IMR-90 (cell line): ENCODE results near the gene AGO3. TPM values are rescaled to one million over a fixed set of nuclear protein-coding genes. Genes with fewer than 3 reads are reported as not detected.

ENCODE experiments used
- ATAC-seq: fragments of 200-7000 bp; cut with Tn5 transposase; 2 replicates; pipeline ENCODE4 v1.9.1; 2020; ENCODE audit warnings: low read depth, mild to moderate bottlenecking, moderate library complexity
- BruUV-seq: library from RNA; stranded (reverse); fragments of 400-500 nt; replicated peaks from 2 replicates; lab custom pipeline; 2021; lab: Mats Ljungman, UMichigan
- CTCF ChIA-PET: fragments of 300-600 bp; formaldehyde crosslinking; extraction: SDS; loops from one replicate; lab custom pipeline; 2021; ENCODE audit warnings: antibody characterized with exemption; lab: Yijun Ruan, JAX
- POLR2A ChIA-PET: fragments of 300-600 bp; sonication (Branson Sonifier 250); formaldehyde crosslinking; loops from one replicate; lab custom pipeline; 2022; ENCODE audit warnings: antibody characterized with exemption; ENCODE audit not compliant: unreplicated experiment; lab: Charles Lee
- DNase-seq: peaks from one replicate; pipeline ENCODE4 v3.0.0; 2013
- H2AFZ ChIP-seq: replicated peaks from 2 replicates; pipeline ENCODE3; 2013; ENCODE audit warnings: low read length, mild to moderate bottlenecking; ENCODE audit not compliant: poor library complexity
- H2AK5ac ChIP-seq: 2 replicates; pipeline ENCODE4 v1.6.1; 2013; ENCODE audit warnings: low read depth, low read length, inconsistent platforms
- H2AK9ac ChIP-seq: replicated peaks from 2 replicates; pipeline ENCODE3; 2013; ENCODE audit warnings: mild to moderate bottlenecking, low read depth, low read length, moderate library complexity; ENCODE audit not compliant: poor library complexity
- H2BK120ac ChIP-seq: 2 replicates; pipeline ENCODE4 v1.6.1; 2013; ENCODE audit warnings: low read depth, low read length, inconsistent platforms
- H2BK15ac ChIP-seq: 3 replicates; pipeline ENCODE4 v1.6.1; 2013; ENCODE audit warnings: low read depth, low read length, inconsistent platforms
- H2BK20ac ChIP-seq: 2 replicates; pipeline ENCODE4 v1.6.1; 2013; ENCODE audit warnings: low read depth, mild to moderate bottlenecking, inconsistent platforms, low read length, moderate library complexity
- H2BK5ac ChIP-seq: 2 replicates; pipeline ENCODE4 v1.6.1; 2013; ENCODE audit warnings: mild to moderate bottlenecking, low read depth, low read length, inconsistent platforms; ENCODE audit not compliant: poor library complexity, severe bottlenecking
- H3K14ac ChIP-seq: replicated peaks from 2 replicates; pipeline ENCODE4 v1.6.1; 2013; ENCODE audit warnings: low read depth, low read length, inconsistent platforms
- H3K18ac ChIP-seq: 2 replicates; pipeline ENCODE4 v1.6.1; 2013; ENCODE audit warnings: low read depth, low read length, control low read depth
- H3K23ac ChIP-seq: 2 replicates; pipeline ENCODE4 v1.6.1; 2013; ENCODE audit warnings: low read depth, low read length, inconsistent platforms
- H3K27ac ChIP-seq: 2 replicates; pipeline ENCODE4 v1.5.1; 2013; ENCODE audit warnings: mild to moderate bottlenecking, control low read depth, low read length; ENCODE audit not compliant: insufficient read depth
- H3K27me3 ChIP-seq: 2 replicates; pipeline ENCODE4 v1.6.1; 2013; ENCODE audit warnings: low read length; ENCODE audit not compliant: control insufficient read depth, insufficient read depth
- H3K36me3 ChIP-seq: 2 replicates; pipeline ENCODE4 v1.6.1; 2013; ENCODE audit warnings: low read length, mixed read lengths; ENCODE audit not compliant: control insufficient read depth, insufficient read depth
- H3K4ac ChIP-seq: 2 replicates; pipeline ENCODE4 v1.6.1; 2013; ENCODE audit warnings: low read depth, low read length, inconsistent platforms
- H3K4me1 ChIP-seq: 2 replicates; pipeline ENCODE4 v1.6.1; 2013; ENCODE audit warnings: low read length, mixed read lengths; ENCODE audit not compliant: control insufficient read depth, insufficient read depth
- H3K4me2 ChIP-seq: 2 replicates; pipeline ENCODE4 v1.6.1; 2013; ENCODE audit warnings: low read depth, mild to moderate bottlenecking, control low read depth, low read length, moderate library complexity
- H3K4me3 ChIP-seq: 2 replicates; pipeline ENCODE4 v1.5.1; 2013; ENCODE audit warnings: low read depth, mild to moderate bottlenecking, control low read depth, low read length, moderate library complexity; ENCODE audit not compliant: insufficient read depth
- H3K56ac ChIP-seq: 2 replicates; pipeline ENCODE4 v1.6.1; 2013; ENCODE audit warnings: low read length, inconsistent platforms; ENCODE audit not compliant: insufficient read depth; ENCODE audit errors: extremely low read depth
- H3K79me1 ChIP-seq, 2 experiments: 2 replicates each; pipeline ENCODE4 v1.6.1; 2013; ENCODE audit warnings: low read length in 2 of 2, inconsistent platforms in 1 of 2, low read depth in 1 of 2
- H3K9ac ChIP-seq: 2 replicates; pipeline ENCODE4 v1.6.1; 2013; ENCODE audit warnings: low read depth, low read length, control low read depth
- H3K9me1 ChIP-seq: 2 replicates; pipeline ENCODE4 v1.6.1; 2013; ENCODE audit warnings: low read length, inconsistent platforms; ENCODE audit not compliant: insufficient read depth
- H3K9me3 ChIP-seq: 2 replicates; pipeline ENCODE4 v1.6.1; 2013; ENCODE audit warnings: low read length; ENCODE audit not compliant: control insufficient read depth, insufficient read depth
- H4K20me1 ChIP-seq: 2 replicates; pipeline ENCODE4 v1.6.1; 2013; ENCODE audit warnings: low read length, inconsistent platforms; ENCODE audit not compliant: insufficient read depth
- H4K5ac ChIP-seq: 2 replicates; pipeline ENCODE4 v1.6.1; 2013; ENCODE audit warnings: mild to moderate bottlenecking, low read depth, low read length, control low read depth
- H4K8ac ChIP-seq, 2 experiments: 2 replicates each; pipeline ENCODE4 v1.6.1; 2013; ENCODE audit warnings: low read depth in 2 of 2, low read length in 2 of 2, control low read depth in 1 of 2, inconsistent platforms in 1 of 2
- H4K91ac ChIP-seq: 2 replicates; pipeline ENCODE4 v1.6.1; 2013; ENCODE audit warnings: low read depth, low read length, inconsistent platforms; ENCODE audit not compliant: insufficient read depth
- BHLHE40 ChIP-seq: fragments of 150-350 bp; IDR thresholded peaks from 2 replicates; pipeline ENCODE4 v1.6.1; 2016; ENCODE audit warnings: mild to moderate bottlenecking, low read depth, low read length
- CEBPB ChIP-seq: IDR thresholded peaks from 2 replicates; pipeline ENCODE4 v1.6.1; 2012; ENCODE audit warnings: low read depth, low read length, improper control_type of control experiment
- CHD1 ChIP-seq: IDR thresholded peaks from 2 replicates; pipeline ENCODE4 v1.6.1; 2012; ENCODE audit warnings: low read depth, low read length, improper control_type of control experiment
- CTCF ChIP-seq: conservative IDR thresholded peaks from 2 replicates; pipeline ENCODE4 v1.5.1; 2012; ENCODE audit warnings: mild to moderate bottlenecking, low read depth, low read length, improper control_type of control experiment
- FOS ChIP-seq: fragments of 150-350 bp; IDR thresholded peaks from 2 replicates; pipeline ENCODE4 v1.6.1; 2016; ENCODE audit warnings: low read depth, low read length
- MAFK ChIP-seq: IDR thresholded peaks from 2 replicates; pipeline ENCODE4 v1.6.1; 2012; ENCODE audit warnings: low read depth, low read length, improper control_type of control experiment
- MAZ ChIP-seq: IDR thresholded peaks from 2 replicates; pipeline ENCODE4 v1.6.1; 2012; ENCODE audit warnings: low read depth, mild to moderate bottlenecking, low read length, improper control_type of control experiment, moderate library complexity, borderline replicate concordance
- MXI1 ChIP-seq: IDR thresholded peaks from 2 replicates; pipeline ENCODE4 v1.6.1; 2012; ENCODE audit warnings: low read depth, mild to moderate bottlenecking, low read length, moderate library complexity, borderline replicate concordance
- NFE2L2 ChIP-seq: fragments of 150-350 bp; IDR thresholded peaks from 2 replicates; pipeline ENCODE4 v1.6.1; 2016; ENCODE audit warnings: low read depth, mild to moderate bottlenecking, low read length
- POLR2A ChIP-seq: IDR thresholded peaks from 2 replicates; pipeline ENCODE4 v1.6.1; 2012; ENCODE audit warnings: mild to moderate bottlenecking, low read depth, low read length
- RCOR1 ChIP-seq: IDR thresholded peaks from 2 replicates; pipeline ENCODE4 v1.6.1; 2012; ENCODE audit warnings: mild to moderate bottlenecking, low read length, improper control_type of control experiment; ENCODE audit not compliant: insufficient replicate concordance
- RFX5 ChIP-seq: IDR thresholded peaks from 2 replicates; pipeline ENCODE4 v1.8.0; 2012; ENCODE audit warnings: low read depth, mild to moderate bottlenecking, low read length, moderate library complexity
- SMC3 ChIP-seq: fragments of 150-350 bp; IDR thresholded peaks from 2 replicates; pipeline ENCODE4 v1.6.1; 2016; ENCODE audit warnings: low read depth, mild to moderate bottlenecking, antibody characterized with exemption, low read length, moderate library complexity
- USF2 ChIP-seq: fragments of 150-350 bp; IDR thresholded peaks from 2 replicates; pipeline ENCODE4 v1.6.1; 2017; ENCODE audit warnings: mild to moderate bottlenecking, antibody characterized with exemption, low read length, low read depth
- WGBS, 2 experiments: methylation state at CpG; one replicate each; pipeline versions ENCODE4 v1.1.5 to v1.1.7; 2013; ENCODE audit warnings: missing lambda C conversion rate in 2 of 2; ENCODE audit not compliant: insufficient read length in 1 of 2; ENCODE audit errors: extremely low coverage in 2 of 2; 5-methylcytosine and 5-hydroxymethylcytosine counted together
- dilution Hi-C: fragments of 300-500 bp; cut with HindIII; formaldehyde crosslinking; loops from one replicate; pipeline ENCODE4 v1.14.3; 2018; ENCODE audit warnings: low sequenced_read_pairs; ENCODE audit not compliant: unreplicated experiment
- in situ Hi-C: fragments of 300-500 bp; cut with MboI; formaldehyde crosslinking; loops from 3 replicates; pipeline ENCODE4 v1.14.3; 2019; ENCODE audit warnings: low sequenced_read_pairs, inconsistent platforms, mixed read lengths
- intact Hi-C: fragments of 100-400 bp; cut with micrococcal nuclease; formaldehyde crosslinking; loops from 2 replicates; pipeline ENCODE4 v1.10.0; 2022
- polyA plus RNA-seq, 3 experiments: library from polyadenylated mRNA; depleted of rRNA; stranded (reverse); fragments of >200 nt; gene quantifications; 2 replicates each; pipeline ENCODE4 v1.2.3, GENCODE V29; 2012; ENCODE audit warnings: low replicate concordance in 1 of 3
- total RNA-seq: library from RNA; depleted of rRNA; stranded (reverse); fragments of >200 nt; gene quantifications from 2 replicates; pipeline ENCODE4 v1.2.3, GENCODE V29; 2012

AGO3 gene
- total and polyA plus RNA-seq, 2 of the 4 experiments (the other 2 are of a cell fraction): 8.9 to 25.6 TPM

DNA sequence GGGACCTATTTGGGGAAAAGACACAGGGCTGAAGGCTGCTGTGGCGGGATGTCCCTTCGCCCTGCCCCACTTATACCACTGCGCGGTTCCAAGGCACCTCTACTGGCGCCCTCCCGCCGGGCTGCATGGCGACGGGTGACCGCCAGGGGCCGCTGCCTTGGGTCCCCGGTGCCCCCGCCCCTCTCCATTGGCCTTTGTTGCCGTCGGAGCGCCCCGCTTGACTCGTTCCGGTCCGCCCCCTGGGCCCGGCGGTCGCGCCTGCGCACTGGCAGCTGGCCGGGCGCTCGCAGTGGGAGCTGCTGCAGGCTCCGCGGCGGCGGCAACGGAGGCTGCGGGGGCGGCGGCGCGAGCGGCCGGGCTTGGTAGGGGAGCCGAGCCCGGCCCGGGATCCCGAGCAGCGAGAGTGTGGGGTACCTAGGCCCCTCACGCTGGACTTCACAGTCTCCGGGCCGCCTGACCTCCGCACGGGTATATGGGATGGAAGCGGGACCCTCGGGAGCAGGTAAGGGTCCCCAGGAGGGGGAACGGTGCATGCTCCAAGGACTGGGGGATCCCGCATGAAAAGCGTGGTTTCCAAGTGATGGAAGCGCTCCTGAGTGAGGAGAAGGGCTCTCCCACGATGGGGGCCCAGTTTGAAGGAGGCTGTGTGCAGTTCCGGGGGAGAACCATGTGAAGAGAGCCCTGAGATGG is 47.8 kb upstream of the AGO3 start, which contains the start of gene AGO1:
Gene AGO1, plus strand, starts transcription at position 265 of the 690 bp plus-strand sequence. Its CDS starts 213 bp downstream, at position 478.
- Histone ChIP-seq H2BK120ac (no peak within 1 kb of the TSS), H3K79me1 (peaks cover 18 to 48% of the 10 kb centered on the region in 2 experiments), H4K8ac (peak within 1 kb of the TSS; percentile 72 to 89; a peak in 3 of 4 replicates), H3K4me3 (peak within 1 kb of the TSS; percentile 96), H3K23ac (peak within 1 kb of the TSS; percentile 86), H2AFZ (peak within 1 kb of the TSS; percentile 98), H3K9ac (peak within 1 kb of the TSS; percentile 85), H3K14ac (peak within 1 kb of the TSS; percentile 81), H3K56ac (peak within 1 kb of the TSS; percentile 81; the same call in 1 of the 2 replicates), H3K27ac (peak within 1 kb of the TSS; percentile 30), H4K5ac (peak within 1 kb of the TSS; percentile 43), H3K4me1 (peaks cover 14% of the 10 kb centered on the region), H2AK5ac (peak within 1 kb of the TSS; percentile 83; the same call in 1 of the 2 replicates), H4K91ac (peak within 1 kb of the TSS; percentile 59), H3K18ac (peak within 1 kb of the TSS; percentile 36), H3K27me3 (no peaks in the 10 kb centered on the region; the same call in 1 of the 2 replicates), H3K36me3 (no peaks in the 10 kb centered on the region), H2BK5ac (peak within 1 kb of the TSS; percentile 12), H3K4ac (peak within 1 kb of the TSS; percentile 83), H2BK20ac (no peak within 1 kb of the TSS), H2AK9ac (peak within 1 kb of the TSS; percentile 93), H4K20me1 (peaks cover 31% of the 10 kb centered on the region), H3K9me3 (no peaks in the 10 kb centered on the region), H2BK15ac (no peak within 1 kb of the TSS), H3K4me2 (peak within 1 kb of the TSS; percentile 92), H3K9me1 (peaks cover 15% of the 10 kb centered on the region)
- peak; percentile 89 for DNase-seq
- 1% methylated on average over 27 of the region's 58 CpGs; no CpG with 5 or more reads in 1 of the 2 experiments for WGBS, 2 experiments
- ChIA-PET POLR2A (no interaction called here), CTCF (interaction anchor here (0.6 to 1.0 kb wide), 7 partner anchors 10 to 421 kb away, joined by 3 to 25 read pairs (median 4); no protein-coding TSS in a partner anchor)
- intact Hi-C loops: loop anchor here (1.0 kb wide), 1 partner anchor 205 kb away; the partner anchor contains the start of gene ADPRS
- dilution Hi-C loops: no loop called here
- ATAC-seq: peak; percentile 94
- in situ Hi-C loops: no loop called here
- BruUV-seq: no TSS peak
- no peak for TF ChIP-seq FOS
- peak; percentile 95 for TF ChIP-seq CTCF
- no peak for TF ChIP-seq MAFK
- TF ChIP-seq SMC3: peak; percentile 45
- no peak for TF ChIP-seq CHD1
- TF ChIP-seq POLR2A: no peak
- peak; percentile 96 for TF ChIP-seq MAZ
- no peak for TF ChIP-seq NFE2L2
- TF ChIP-seq BHLHE40: no peak
- no peak for TF ChIP-seq RCOR1
- no peak for TF ChIP-seq CEBPB
- no peak for TF ChIP-seq RFX5
- no peak for TF ChIP-seq USF2
- no peak for TF ChIP-seq MXI1
